GM21360 (cell line): ENCODE measurements around the gene GOLGA6L4.
"Not testable (repeated sequence)": the region's sequence is repeated elsewhere in the genome, so short reads cannot be mapped to it uniquely, and the experiment has no call there.

Source experiments
- ATAC-seq: cut with Tn5 transposase; IDR thresholded peaks from one replicate; pipeline ENCODE4 v1.9.1; 2021; ENCODE audit warnings: mild to moderate bottlenecking, moderate library complexity; ENCODE audit not compliant: unreplicated experiment

Gene GOLGA6L4

GRCh38 chr15:84235573-84235972 is at the start of gene GOLGA6L4:
Gene GOLGA6L4 (plus strand): TSS chr15:84235773. CDS start chr15:84235835, 62 bp downstream.
- not testable (repeated sequence) for ATAC-seq

GRCh38 chr15:84192982-84193381 is 42.6 kb upstream of the GOLGA6L4 start:
- not testable (repeated sequence) for ATAC-seq

- peak; percentile 87 for ATAC-seq
Measured at GRCh38 chr15:84195603-84196002, 40.0 kb upstream of the GOLGA6L4 start.

- not testable (repeated sequence) for ATAC-seq
Measured at GRCh38 chr15:84196530-84197188, 38.9 kb upstream of the GOLGA6L4 start.

- not testable (repeated sequence) for ATAC-seq
Measured at GRCh38 chr15:84199865-84200264, 35.7 kb upstream of the GOLGA6L4 start.

GRCh38 chr15:84246441-84246840 is 10.9 kb downstream of the GOLGA6L4 start:
- not testable (repeated sequence) for ATAC-seq
